ENCODE results near the gene RPL10. TPM values are rescaled to one million over a fixed set of nuclear protein-coding genes. Genes with fewer than 3 reads are reported as not detected.

Gene RPL10
- total RNA-seq, 1 experiment from 2014 or later, result 2,466 TPM

GRCh38 chrX:154356596-154356995, 41.6 kb upstream of the RPL10 start:
- TF ChIP-seq POLR2AphosphoS5 (IDR thresholded peaks at IDR 0.05; ENCODE audit: low read depth, low read length) (no peak), CTCF (IDR thresholded peaks at IDR 0.05) (no peak), TCF7L2 (IDR thresholded peaks at IDR 0.05; ENCODE audit: low read depth, low read length) (no peak), SIN3A (IDR thresholded peaks at IDR 0.05; ENCODE audit: borderline replicate concordance, insufficient read depth, low read depth, low read length) (no peak), REST (IDR thresholded peaks at IDR 0.05; ENCODE audit: insufficient read depth in 1 of 2, low read depth in 2 of 2, low read length in 1 of 2) (no peak)
- H3K9me3 ChIP-seq (ENCODE audit: control insufficient read depth, insufficient read depth, low read depth, low read length), result no peaks in the 10 kb centered on the region
- in situ Hi-C loops (cut with HindIII; ENCODE audit: low pct_unique_long_range_greater_than_20kb, low sequenced_read_pairs), result no loop called here
- no peaks in the 10 kb centered on the region for H3K27me3 ChIP-seq (ENCODE audit: control insufficient read depth, insufficient read depth, low read length)
- DNase-seq (ENCODE audit: low read depth, low spot score) (no peak), ATAC-seq (no peak)
- H3K36me3 ChIP-seq (ENCODE audit: control insufficient read depth, insufficient read depth, low read length), result peaks cover 8% of the 10 kb centered on the region
- intact Hi-C loops (cut with micrococcal nuclease; ENCODE audit: unreplicated experiment), result no loop called here
- ChIA-PET POLR2A (no interaction called here), CTCF (interaction anchor here (1.3 kb wide), 1 partner anchor 16 kb away, joined by 3 read pairs; no protein-coding TSS in a partner anchor)
- H3K27ac ChIP-seq (ENCODE audit: low read length), result no peak overlapping the region
- H3K4me1 ChIP-seq (ENCODE audit: control insufficient read depth, insufficient read depth, low read length), result no peaks in the 10 kb centered on the region
- BruUV-seq (replicated peaks), result no TSS peak
- H3K4me3 ChIP-seq (ENCODE audit: low read depth in 2 of 2, low read length in 2 of 2), result no peak overlapping the region

GRCh38 chrX:154357205-154357604, 41.0 kb upstream of the RPL10 start:
- DNase-seq (ENCODE audit: low read depth, low spot score), result no peak
- TF ChIP-seq TCF7L2 (IDR thresholded peaks at IDR 0.05; ENCODE audit: low read depth, low read length) (no peak), CTCF (IDR thresholded peaks at IDR 0.05) (no peak), REST (IDR thresholded peaks at IDR 0.05; ENCODE audit: insufficient read depth in 1 of 2, low read depth in 2 of 2, low read length in 1 of 2) (no peak)
- no peak for ATAC-seq
- CTCF ChIA-PET, result no interaction called here
- POLR2A ChIA-PET, result no interaction called here
- H3K4me3 ChIP-seq (ENCODE audit: low read depth in 2 of 2, low read length in 2 of 2), result no peak overlapping the region
- in situ Hi-C loops (cut with HindIII; ENCODE audit: low pct_unique_long_range_greater_than_20kb, low sequenced_read_pairs), result no loop called here
- H3K27ac ChIP-seq (ENCODE audit: low read length), result no peak overlapping the region
- peaks cover 14% of the 10 kb centered on the region for H3K36me3 ChIP-seq (ENCODE audit: control insufficient read depth, insufficient read depth, low read length)
- no peaks in the 10 kb centered on the region for H3K27me3 ChIP-seq (ENCODE audit: control insufficient read depth, insufficient read depth, low read length)
- no TSS peak for BruUV-seq (replicated peaks)
- intact Hi-C loops (cut with micrococcal nuclease; ENCODE audit: unreplicated experiment), result no loop called here
- no peaks in the 10 kb centered on the region for H3K4me1 ChIP-seq (ENCODE audit: control insufficient read depth, insufficient read depth, low read length)
- H3K9me3 ChIP-seq (ENCODE audit: control insufficient read depth, insufficient read depth, low read depth, low read length), result no peaks in the 10 kb centered on the region
